CD14-positive monocyte (primary cell): ENCODE measurements around the gene YAF2. TPM values are rescaled to one million over a fixed set of nuclear protein-coding genes. Genes with fewer than 3 reads are reported as not detected.

Experiments
- DNase-seq, 3 donors: peaks; one replicate each; pipeline ENCODE4 v3.0.0-alpha.2; 2011 to 2022
- H2AFZ ChIP-seq: 2 replicates; pipeline ENCODE4 v1.6.0; 2012; ENCODE audit warnings: mild to moderate bottlenecking, low read depth, low read length, inconsistent platforms; ENCODE audit not compliant: insufficient read depth, poor library complexity, severe bottlenecking
- H3K27ac ChIP-seq, 2 donors: 1 replicate in 1 of 2; 2 replicates in 1 of 2; pipeline ENCODE4 v1.5.1; 2012 to 2013; ENCODE audit warnings: low read length in 2 of 2, control low read depth in 1 of 2, inconsistent platforms in 1 of 2, low read depth in 1 of 2, mild to moderate bottlenecking in 1 of 2
- H3K27me3 ChIP-seq, 2 donors: one replicate each; pipeline versions ENCODE4 v1.6.0 to v1.6.1; 2011 to 2013; ENCODE audit warnings: low read length in 2 of 2; ENCODE audit not compliant: control insufficient read depth in 2 of 2, insufficient read depth in 2 of 2
- H3K36me3 ChIP-seq, 2 donors: replicated peaks in 1 of 2; 1 replicate in 1 of 2; 2 replicates in 1 of 2; pipeline versions ENCODE4 v1.5.1 to v1.6.1; 2012 to 2013; ENCODE audit warnings: low read length in 2 of 2, control low read depth in 1 of 2, inconsistent platforms in 1 of 2, mild to moderate bottlenecking in 1 of 2; ENCODE audit not compliant: insufficient read depth in 2 of 2, control insufficient read depth in 1 of 2
- H3K4me1 ChIP-seq, 2 donors: 1 replicate in 1 of 2; 2 replicates in 1 of 2; pipeline versions ENCODE4 v1.5.1 to v1.6.1; 2012 to 2013; ENCODE audit warnings: low read length in 2 of 2, control low read depth in 1 of 2, inconsistent platforms in 1 of 2, mild to moderate bottlenecking in 1 of 2, moderate library complexity in 1 of 2; ENCODE audit not compliant: insufficient read depth in 2 of 2, control insufficient read depth in 1 of 2
- H3K4me2 ChIP-seq: replicated peaks from 2 replicates; pipeline ENCODE3; 2012; ENCODE audit warnings: low read length, moderate library complexity, mild to moderate bottlenecking; ENCODE audit not compliant: poor library complexity, severe bottlenecking; ENCODE audit errors: extremely low read depth
- H3K4me3 ChIP-seq, 3 experiments: fragments of 200-600 bp in 1 of 3; sonication (generic) in 1 of 3; replicated peaks in 1 of 3; 1 replicate in 2 of 3; 2 replicates in 1 of 3; pipeline ENCODE4 v1.5.1; 2011 to 2013; ENCODE audit warnings: low read length in 3 of 3, mild to moderate bottlenecking in 3 of 3, control low read depth in 2 of 3, low read depth in 2 of 3, inconsistent platforms in 1 of 3, moderate library complexity in 1 of 3
- H3K79me2 ChIP-seq: 2 replicates; pipeline ENCODE4 v1.6.0; 2012; ENCODE audit warnings: mild to moderate bottlenecking, control low read depth, inconsistent platforms, low read length, moderate library complexity; ENCODE audit not compliant: insufficient read depth
- H3K9ac ChIP-seq: 2 replicates; pipeline ENCODE4 v1.6.0; 2017; ENCODE audit warnings: low read length, mild to moderate bottlenecking; ENCODE audit not compliant: insufficient read depth, poor library complexity, severe bottlenecking
- H3K9me3 ChIP-seq, 2 donors: replicated peaks in 1 of 2; 1 replicate in 1 of 2; 2 replicates in 1 of 2; pipeline versions ENCODE4 v1.5.1 to v1.6.1; 2012 to 2013; ENCODE audit warnings: low read length in 2 of 2, control low read depth in 1 of 2; ENCODE audit not compliant: control insufficient read depth in 1 of 2, insufficient read depth in 1 of 2
- H4K20me1 ChIP-seq: 2 replicates; pipeline ENCODE4 v1.6.0; 2012; ENCODE audit warnings: mild to moderate bottlenecking, low read length, control low read depth, moderate library complexity; ENCODE audit not compliant: insufficient read depth
- H3K27ac Mint-ChIP-seq, 7 donors: one replicate each; pipeline ENCODE4 v1.8.0; 2020; ENCODE audit warnings: mild to moderate bottlenecking in 7 of 7, mixed read lengths in 7 of 7, moderate library complexity in 6 of 7, inconsistent platforms in 2 of 7
- H3K27me3 Mint-ChIP-seq, 3 donors: one replicate each; pipeline ENCODE4 v1.8.0; 2021 to 2022; ENCODE audit warnings: low read depth in 3 of 3, mild to moderate bottlenecking in 3 of 3, mixed read lengths in 3 of 3, moderate library complexity in 3 of 3, inconsistent platforms in 1 of 3
- H3K36me3 Mint-ChIP-seq, 2 donors: one replicate each; pipeline ENCODE4 v1.8.0; 2020; ENCODE audit warnings: mixed read lengths in 2 of 2, inconsistent platforms in 1 of 2, mild to moderate bottlenecking in 1 of 2
- H3K4me1 Mint-ChIP-seq: one replicate; pipeline ENCODE4 v1.8.0; 2020; ENCODE audit warnings: mild to moderate bottlenecking, mixed read lengths
- H3K4me3 Mint-ChIP-seq, 2 donors: one replicate each; pipeline ENCODE4 v1.8.0; 2020; ENCODE audit warnings: mild to moderate bottlenecking in 2 of 2, mixed read lengths in 2 of 2, moderate library complexity in 1 of 2
- H3K9me3 Mint-ChIP-seq, 7 donors: one replicate each; pipeline ENCODE4 v1.8.0; 2020 to 2022; ENCODE audit warnings: mixed read lengths in 7 of 7, mild to moderate bottlenecking in 6 of 7, moderate library complexity in 6 of 7, inconsistent platforms in 2 of 7
- WGBS: methylation state at CpG from one replicate; pipeline ENCODE4 v1.1.5; 2013; ENCODE audit warnings: missing lambda C conversion rate; ENCODE audit not compliant: insufficient coverage; 5-methylcytosine and 5-hydroxymethylcytosine counted together
- intact Hi-C, 2 donors: fragments of 100-400 bp; cut with micrococcal nuclease; formaldehyde crosslinking; loops; one replicate each; pipeline versions ENCODE4 v1.15.0 to v1.15.1; 2023
- polyA plus RNA-seq, 3 donors: library from polyadenylated mRNA; depleted of rRNA in 1 of 3; unstranded in 2 of 3; stranded (reverse) in 1 of 3; fragments of 300-500 nt in 2 of 3; fragments of >200 nt in 1 of 3; fragmentation: Illumina TruSeq in 2 of 3; gene quantifications; 1 replicate in 2 of 3; 2 replicates in 1 of 3; pipeline ENCODE4 v1.2.3, GENCODE V29; 2012 to 2021
- TF ChIP-seq, protein P1 (sequence below): fragments of 200-600 bp; IDR thresholded peaks from one replicate; pipeline ENCODE4 v1.8.0; 2022; ENCODE audit warnings: antibody characterized with exemption, mild to moderate bottlenecking

The YAF2 gene
- polyA plus RNA-seq, 3 donors = 6.2 to 11.0 (median 8.5) TPM

DNA sequence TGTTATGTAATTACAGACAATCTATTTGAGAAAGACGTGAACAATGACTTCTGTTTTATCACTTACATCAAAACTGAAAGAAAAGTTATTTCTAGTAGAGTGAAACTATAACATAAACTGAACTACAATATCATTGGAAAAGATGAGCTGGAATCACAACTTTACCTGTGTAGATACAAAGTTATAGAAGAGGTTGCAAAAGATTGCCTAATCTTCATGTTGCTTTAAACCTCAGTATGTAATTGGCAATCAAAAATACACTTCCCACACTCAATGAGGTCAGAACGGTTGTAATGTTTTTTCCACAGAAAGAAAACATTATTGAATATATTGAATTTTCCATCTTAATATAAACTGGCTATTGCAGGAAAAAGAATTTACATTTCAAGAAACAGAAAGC lies 55.7 kb downstream of the YAF2 start:
- H3K4me3 ChIP-seq = no peak overlapping the region
- no peak overlapping the region for H3K27ac Mint-ChIP-seq
- H2AFZ ChIP-seq = no peak overlapping the region
- no peaks in the 10 kb centered on the region for H3K27me3 ChIP-seq
- DNase-seq = no peak
- peaks cover 23% of the 10 kb centered on the region in 2 donors for H3K36me3 Mint-ChIP-seq
- H3K9ac ChIP-seq = no peak overlapping the region
- H3K27ac ChIP-seq = no peak overlapping the region
- H3K36me3 ChIP-seq = peaks cover 2 to 31% of the 10 kb centered on the region in 2 donors
- peaks cover 12 to 19% of the 10 kb centered on the region in 2 donors for H3K4me1 ChIP-seq
- no peaks in the 10 kb centered on the region for H3K9me3 ChIP-seq
- H3K4me1 Mint-ChIP-seq = peaks cover 25% of the 10 kb centered on the region
- H3K27me3 Mint-ChIP-seq = no peaks in the 10 kb centered on the region
- H3K4me2 ChIP-seq = no peak overlapping the region
- intact Hi-C loops = no loop called here
- H3K9me3 Mint-ChIP-seq = peaks cover 0 to 2% (median 0%) of the 10 kb centered on the region in 7 donors
- TF ChIP-seq, protein P1, sequence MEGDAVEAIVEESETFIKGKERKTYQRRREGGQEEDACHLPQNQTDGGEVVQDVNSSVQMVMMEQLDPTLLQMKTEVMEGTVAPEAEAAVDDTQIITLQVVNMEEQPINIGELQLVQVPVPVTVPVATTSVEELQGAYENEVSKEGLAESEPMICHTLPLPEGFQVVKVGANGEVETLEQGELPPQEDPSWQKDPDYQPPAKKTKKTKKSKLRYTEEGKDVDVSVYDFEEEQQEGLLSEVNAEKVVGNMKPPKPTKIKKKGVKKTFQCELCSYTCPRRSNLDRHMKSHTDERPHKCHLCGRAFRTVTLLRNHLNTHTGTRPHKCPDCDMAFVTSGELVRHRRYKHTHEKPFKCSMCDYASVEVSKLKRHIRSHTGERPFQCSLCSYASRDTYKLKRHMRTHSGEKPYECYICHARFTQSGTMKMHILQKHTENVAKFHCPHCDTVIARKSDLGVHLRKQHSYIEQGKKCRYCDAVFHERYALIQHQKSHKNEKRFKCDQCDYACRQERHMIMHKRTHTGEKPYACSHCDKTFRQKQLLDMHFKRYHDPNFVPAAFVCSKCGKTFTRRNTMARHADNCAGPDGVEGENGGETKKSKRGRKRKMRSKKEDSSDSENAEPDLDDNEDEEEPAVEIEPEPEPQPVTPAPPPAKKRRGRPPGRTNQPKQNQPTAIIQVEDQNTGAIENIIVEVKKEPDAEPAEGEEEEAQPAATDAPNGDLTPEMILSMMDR = no peak
- no peaks in the 10 kb centered on the region for H4K20me1 ChIP-seq
- H3K4me3 Mint-ChIP-seq = no peak overlapping the region
- peaks cover 7% of the 10 kb centered on the region for H3K79me2 ChIP-seq
- WGBS = no CpG with 5 or more reads among the region's 2 CpGs

DNA sequence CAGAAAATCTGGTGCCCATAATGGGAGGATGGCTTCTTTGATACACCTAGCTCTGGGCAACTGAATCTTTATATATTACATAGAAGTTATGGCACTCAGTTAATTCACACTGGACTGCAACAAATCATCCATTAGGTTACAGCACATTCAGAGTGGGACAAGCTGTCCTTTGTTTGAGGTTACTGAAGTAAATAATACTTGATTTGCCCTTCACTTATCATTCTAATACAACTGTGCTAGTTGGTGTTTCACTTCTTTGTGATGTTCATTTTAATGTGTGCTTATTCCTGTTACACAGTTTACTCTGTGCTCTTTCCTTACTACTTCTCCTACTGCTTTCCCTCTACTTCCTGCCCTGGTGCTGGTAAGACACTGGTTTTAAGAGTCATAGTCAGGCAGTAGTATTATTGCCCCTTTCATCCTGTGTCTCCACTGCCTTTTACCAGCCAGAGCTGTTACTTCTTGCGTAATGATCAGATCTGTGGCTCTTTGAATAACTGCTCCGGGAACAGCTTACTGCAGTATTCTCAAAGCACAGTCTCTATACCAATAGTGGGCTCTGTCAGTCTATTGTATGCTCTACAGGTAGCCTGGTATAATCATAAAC lies 57.0 kb downstream of the YAF2 start:
- Histone ChIP-seq H3K9me3 (no peaks in the 10 kb centered on the region), H4K20me1 (no peaks in the 10 kb centered on the region), H3K9ac (no peak overlapping the region), H3K27me3 (no peaks in the 10 kb centered on the region), H3K4me1 (peaks cover 3 to 7% of the 10 kb centered on the region in 2 donors), H3K4me3 (no peak overlapping the region), H3K79me2 (peaks cover 7% of the 10 kb centered on the region), H3K4me2 (no peak overlapping the region), H3K36me3 (peaks cover 2 to 44% of the 10 kb centered on the region in 2 donors), H2AFZ (no peak overlapping the region), H3K27ac (peak overlapping the region in 1 of 2 donors; percentile 33)
- Mint-ChIP-seq H3K9me3 (peaks cover 0 to 4% (median 2%) of the 10 kb centered on the region in 7 donors), H3K4me3 (no peak overlapping the region), H3K27ac (peak overlapping the region in 5 of 7 donors; percentile 10 to 68 (median 34)), H3K36me3 (peaks cover 33 to 35% of the 10 kb centered on the region in 2 donors), H3K27me3 (no peaks in the 10 kb centered on the region), H3K4me1 (peaks cover 20% of the 10 kb centered on the region)
- TF ChIP-seq, protein P1 = no peak
- intact Hi-C loops = no loop called here
- no CpG with 5 or more reads among the region's 2 CpGs for WGBS
- DNase-seq = peak in 2 of 3 donors; percentile 1 to 15
